ENCODE measurements around the gene XRCC5.

Gene XRCC5

GRCh38 chr2:216232721-216233120 is 123.6 kb downstream of the XRCC5 start:
- no peak for DNase-seq (ENCODE audit: low spot score)

DNA sequence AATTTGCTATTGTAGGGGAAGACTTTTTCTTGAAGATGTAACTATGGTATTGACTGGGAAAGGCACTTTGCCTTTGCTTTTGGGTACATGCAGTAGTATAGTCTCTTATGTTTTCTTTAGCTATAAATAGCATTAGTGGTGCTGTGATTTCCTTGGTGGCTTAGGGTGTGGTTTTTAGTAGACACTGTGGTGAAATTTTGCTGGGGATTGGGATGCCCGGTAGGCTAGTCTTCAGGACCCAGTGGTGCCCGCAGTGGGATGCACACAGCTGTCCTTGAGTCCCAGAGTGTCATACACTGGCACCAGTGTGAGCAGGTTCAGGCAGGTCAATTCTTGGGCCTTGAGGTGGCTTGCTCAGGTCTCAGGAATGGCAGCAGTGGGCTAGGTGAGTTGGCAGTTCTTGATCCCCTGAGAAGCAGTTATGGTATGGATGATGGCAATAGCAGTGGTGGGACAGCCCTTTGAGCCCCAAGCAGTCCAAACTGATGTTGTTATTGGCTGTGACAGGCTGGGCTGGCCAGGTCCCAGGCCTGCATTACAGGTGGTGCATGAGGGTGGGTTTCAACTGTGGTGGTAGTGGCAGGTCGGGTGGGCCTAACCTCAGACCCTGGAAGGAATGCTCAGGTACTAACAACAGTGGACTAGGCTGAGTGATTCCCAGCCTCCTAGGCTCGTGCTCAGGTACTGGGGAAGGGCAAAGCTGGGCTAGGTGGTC is 124.3 kb downstream of the XRCC5 start:
- no peak for DNase-seq (ENCODE audit: low spot score)

DNA sequence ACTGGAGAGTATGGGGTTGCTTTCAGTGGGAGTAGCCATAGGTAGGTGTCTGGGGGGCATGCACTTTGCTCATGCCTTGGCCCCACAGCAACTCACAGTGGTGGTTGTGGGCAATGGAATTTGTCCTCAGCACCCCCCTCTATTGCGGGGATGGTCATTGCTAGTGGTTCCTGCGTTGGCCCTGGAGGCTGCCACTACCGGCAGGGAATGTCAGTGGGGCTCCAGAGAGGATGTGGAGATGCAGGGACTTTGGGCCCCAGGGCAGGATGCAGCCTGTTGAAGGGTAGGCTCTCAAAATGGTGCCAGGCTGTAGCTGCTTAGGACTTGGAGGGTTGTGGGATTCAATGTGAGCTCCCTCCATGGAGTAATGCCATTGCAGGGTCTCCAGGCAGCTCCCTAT is 125.0 kb downstream of the XRCC5 start:
- DNase-seq (ENCODE audit: low spot score): no peak

DNA sequence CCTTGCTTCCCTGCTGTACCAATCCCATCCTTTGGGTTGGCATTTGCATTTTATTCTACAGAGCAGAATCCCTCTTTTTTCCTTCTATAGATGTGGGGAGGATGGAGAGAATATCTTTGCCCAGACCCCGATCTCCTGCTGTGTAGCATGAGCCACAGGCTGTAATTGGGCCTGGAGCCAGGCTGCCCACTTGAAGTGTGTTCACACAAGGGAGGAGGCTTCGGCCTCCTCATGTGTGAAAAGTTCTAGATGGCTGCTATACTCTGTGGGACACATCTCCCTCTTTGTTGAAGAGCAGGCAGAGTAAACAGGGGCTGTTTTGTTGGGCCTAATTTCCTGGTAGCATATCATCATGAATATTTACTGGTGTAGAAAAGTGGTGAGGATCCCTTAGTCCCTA is 126.3 kb downstream of the XRCC5 start:
- DNase-seq (ENCODE audit: low spot score): no peak

DNA sequence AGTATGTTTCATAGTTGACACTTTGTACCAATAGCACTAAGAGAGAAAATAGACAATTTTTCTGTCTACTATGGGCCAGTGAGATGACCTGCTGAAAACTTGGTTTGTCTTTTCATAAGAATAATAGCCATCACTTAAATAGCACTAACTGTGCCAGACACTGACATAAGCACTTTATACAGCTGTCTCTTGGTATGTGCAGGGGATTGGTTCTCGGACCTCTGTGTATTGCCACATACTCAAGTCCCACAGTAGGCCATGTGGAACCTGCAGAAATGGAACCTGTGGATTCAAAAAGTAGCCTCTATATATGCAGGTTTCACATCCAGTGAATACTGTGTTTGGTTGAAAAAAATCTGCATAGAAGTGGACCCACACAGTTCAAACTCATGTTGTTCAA is 126.7 kb downstream of the XRCC5 start:
- DNase-seq (ENCODE audit: low spot score): no peak

DNA sequence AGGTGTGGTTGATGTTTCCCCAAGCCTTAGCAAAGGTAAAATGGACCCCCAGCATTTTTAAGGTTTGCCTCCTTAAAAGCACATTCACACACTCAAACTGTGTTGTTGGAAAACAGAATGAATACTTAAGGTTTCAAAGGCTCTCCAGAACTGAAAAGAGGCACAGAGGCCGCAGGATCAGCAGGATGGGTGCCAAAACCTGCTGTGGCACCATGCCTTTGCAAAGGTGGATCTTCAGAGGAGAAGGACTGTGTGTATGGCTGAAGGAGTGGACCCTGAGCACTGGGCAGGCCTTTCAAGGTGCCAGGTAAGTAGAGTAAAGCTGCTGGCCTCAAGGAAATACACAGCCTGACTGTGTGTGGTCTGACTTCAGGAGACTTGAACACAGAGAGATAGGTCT is 127.3 kb downstream of the XRCC5 start:
- DNase-seq (ENCODE audit: low spot score): no peak

GRCh38 chr2:216242365-216242764 is 133.2 kb downstream of the XRCC5 start:
- no peak for DNase-seq (ENCODE audit: low spot score)

DNA sequence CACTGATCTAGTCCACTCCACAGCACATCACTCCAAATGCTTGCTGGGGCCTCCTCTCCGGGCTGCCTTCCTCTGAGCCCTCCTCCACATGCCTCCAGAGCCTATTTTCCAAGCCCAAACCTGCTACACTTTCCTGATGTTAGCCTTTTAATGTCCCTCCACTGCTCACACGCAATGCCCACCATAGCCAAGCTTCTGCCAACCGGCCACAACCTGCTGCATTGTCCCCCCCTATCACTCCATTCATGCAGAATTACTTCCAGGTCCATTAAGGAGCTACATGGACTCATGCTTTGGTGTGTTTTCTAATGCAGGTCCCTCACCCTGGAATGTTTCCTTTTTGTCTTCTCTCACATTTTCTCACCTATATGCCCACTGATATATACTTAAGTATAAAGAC is 133.9 kb downstream of the XRCC5 start:
- DNase-seq (ENCODE audit: low spot score): no peak

GRCh38 chr2:216245391-216245975 is 136.3 kb downstream of the XRCC5 start:
- no peak for DNase-seq (ENCODE audit: low spot score)

DNA sequence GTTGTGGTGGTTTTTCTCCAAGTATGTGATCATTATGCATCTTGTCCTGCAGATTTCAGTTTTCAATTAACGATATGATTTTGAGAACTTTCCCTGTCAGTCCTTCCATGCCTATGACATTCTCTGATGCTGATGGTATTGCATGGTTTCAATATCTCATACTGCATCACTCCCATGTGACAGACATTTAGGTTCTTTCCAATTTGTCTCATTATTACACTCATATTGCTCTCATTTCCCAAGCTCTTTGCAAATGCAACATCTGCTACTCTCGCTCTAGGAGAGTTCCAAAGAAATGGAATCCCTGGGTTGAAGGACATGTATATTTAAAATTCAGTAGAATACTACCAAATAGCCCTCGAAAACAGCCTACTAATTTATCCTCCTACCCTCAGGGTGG is 137.6 kb downstream of the XRCC5 start:
- DNase-seq (ENCODE audit: low spot score): no peak
